Prostate gland (tissue), 2 donors: ENCODE results near the gene RALGPS2.

Experiments used
- CTCF ChIP-seq, 4 experiments: fragments of 200-600 bp in 2 of 4; fragments of 450-650 bp in 2 of 4; sonication (generic) in 2 of 4; IDR thresholded peaks; 1 replicate in 3 of 4; 2 replicates in 1 of 4; pipeline ENCODE4 v1.5.1; 2016 to 2019; ENCODE audit warnings: antibody characterized with exemption in 4 of 4, mild to moderate bottlenecking in 2 of 4, moderate library complexity in 2 of 4
- POLR2A ChIP-seq: fragments of 450-650 bp; IDR thresholded peaks from one replicate; pipeline ENCODE4 v1.6.1; 2016; ENCODE audit warnings: antibody characterized with exemption, mild to moderate bottlenecking

- TF ChIP-seq CTCF (IDR thresholded peaks at IDR 0.05) (no peak), POLR2A (no peak)
Observed at GRCh38 chr1:178935610-178936009, 210.6 kb downstream of the RALGPS2 start.
